ENCODE measurements around the gene DLG2.

Gene DLG2

DNA sequence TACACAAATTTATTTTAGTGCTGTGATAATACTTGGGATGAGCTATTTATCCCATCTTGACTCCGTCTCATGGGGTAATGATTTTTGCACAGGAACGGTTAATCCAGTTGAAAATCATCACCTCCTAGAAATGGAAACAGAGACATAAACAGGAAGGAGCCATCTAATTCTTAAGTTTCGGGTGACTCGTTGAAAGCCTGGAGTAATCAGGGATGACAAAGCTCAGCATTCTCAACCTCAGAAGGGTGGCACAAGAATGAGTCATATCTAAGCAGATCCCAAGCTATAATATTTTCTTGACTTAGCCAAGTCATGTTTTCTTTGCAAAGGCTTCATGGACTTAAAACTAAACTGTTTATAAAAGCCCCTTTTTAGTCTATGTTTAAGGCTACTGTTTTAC is 2060.2 kb downstream of the DLG2 start:
- H3K4me3 ChIP-seq (ENCODE audit: low read depth, low read length), result no peak overlapping the region
- DNase-seq (ENCODE audit: low read depth), result peak; percentile 58

DNA sequence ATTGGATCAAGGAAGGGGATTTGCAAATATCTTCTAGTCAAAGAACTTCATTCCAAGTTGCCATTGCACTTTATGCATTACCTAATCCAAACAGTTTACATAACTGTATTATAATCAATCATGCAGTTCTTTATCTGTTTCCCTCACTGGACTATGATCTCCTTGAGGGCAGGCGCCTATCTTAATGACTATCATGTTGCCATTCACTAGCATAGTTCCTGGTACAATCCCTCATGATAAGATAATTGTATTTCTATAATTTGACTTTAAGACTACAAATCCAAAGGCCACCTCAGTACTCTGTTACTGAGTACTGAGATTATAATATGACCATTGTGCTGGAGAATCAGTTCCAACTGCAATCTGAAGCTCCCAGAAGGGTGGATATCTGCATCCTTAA is 2062.3 kb downstream of the DLG2 start:
- DNase-seq (ENCODE audit: low read depth), result no peak
- no peak overlapping the region for H3K4me3 ChIP-seq (ENCODE audit: low read depth, low read length)

DNA sequence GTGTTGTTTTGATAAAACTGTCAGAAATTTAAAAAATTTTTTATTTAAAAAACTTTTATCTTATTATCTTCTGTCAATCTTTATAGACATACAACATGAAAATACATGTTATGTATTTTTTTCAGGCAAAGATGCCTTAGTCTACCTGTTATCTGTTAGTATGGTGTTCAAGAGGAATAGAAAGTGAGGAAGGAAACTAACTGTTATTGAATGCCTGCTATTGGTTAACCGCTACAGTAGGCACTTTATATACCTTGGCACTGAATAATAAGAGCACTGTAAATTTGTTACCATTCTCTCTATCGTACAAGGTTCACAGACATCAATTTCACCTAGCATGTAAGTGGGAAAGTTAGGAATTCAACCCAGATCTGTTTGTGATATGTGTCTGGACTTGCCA is 2068.9 kb downstream of the DLG2 start:
- no peak for DNase-seq (ENCODE audit: low read depth)
- H3K4me3 ChIP-seq (ENCODE audit: low read depth, low read length), result no peak overlapping the region

DNA sequence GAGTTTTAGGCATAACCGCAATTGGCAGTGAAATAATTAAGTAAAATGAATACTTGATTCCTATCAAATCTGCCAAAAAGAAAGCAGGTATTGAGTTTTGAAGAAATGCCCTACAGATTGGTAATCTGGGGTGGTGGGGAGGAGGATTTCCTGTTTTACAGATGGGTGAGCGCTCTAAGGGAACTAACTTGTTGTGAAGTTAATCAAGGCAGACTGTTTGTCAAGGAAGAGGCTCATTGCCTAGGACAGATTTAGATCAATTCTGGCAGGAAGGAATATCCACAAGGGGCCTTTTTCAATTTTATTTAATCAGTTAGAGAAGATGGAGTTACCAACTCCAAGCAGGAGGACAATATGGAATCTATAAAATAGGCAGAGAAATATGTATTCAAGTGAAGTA is 2069.5 kb downstream of the DLG2 start:
- DNase-seq (ENCODE audit: low read depth), result no peak
- H3K4me3 ChIP-seq (ENCODE audit: low read depth, low read length), result no peak overlapping the region

DNA sequence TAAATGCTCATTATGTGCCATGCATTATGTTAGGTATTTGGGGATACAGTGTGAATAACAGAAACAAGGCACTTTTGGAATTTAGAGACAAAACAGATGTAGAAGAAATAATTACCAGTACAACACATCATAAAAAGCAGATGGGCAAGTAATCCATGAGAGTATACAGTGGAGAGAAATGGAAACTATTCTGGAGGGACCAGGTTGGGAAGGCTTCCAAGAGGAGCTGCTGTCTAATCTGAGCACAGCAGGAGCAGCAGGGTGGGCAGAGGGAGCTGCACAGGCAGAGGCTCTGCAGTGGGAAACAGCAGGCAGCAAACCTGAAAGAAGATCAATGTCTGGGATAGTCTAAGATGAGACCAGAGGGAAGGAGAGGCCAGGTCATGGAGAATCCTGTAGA is 2072.3 kb downstream of the DLG2 start:
- DNase-seq (ENCODE audit: low read depth), result no peak
- no peak overlapping the region for H3K4me3 ChIP-seq (ENCODE audit: low read depth, low read length)

GRCh38 chr11:83549984-83550667 is 2077.0 kb downstream of the DLG2 start:
- H3K4me3 ChIP-seq (ENCODE audit: low read depth, low read length), result no peak overlapping the region
- DNase-seq (ENCODE audit: low read depth), result no peak

GRCh38 chr11:83546368-83546767 is 2080.8 kb downstream of the DLG2 start:
- H3K4me3 ChIP-seq (ENCODE audit: low read depth, low read length), result no peak overlapping the region
- no peak for DNase-seq (ENCODE audit: low read depth)

DNA sequence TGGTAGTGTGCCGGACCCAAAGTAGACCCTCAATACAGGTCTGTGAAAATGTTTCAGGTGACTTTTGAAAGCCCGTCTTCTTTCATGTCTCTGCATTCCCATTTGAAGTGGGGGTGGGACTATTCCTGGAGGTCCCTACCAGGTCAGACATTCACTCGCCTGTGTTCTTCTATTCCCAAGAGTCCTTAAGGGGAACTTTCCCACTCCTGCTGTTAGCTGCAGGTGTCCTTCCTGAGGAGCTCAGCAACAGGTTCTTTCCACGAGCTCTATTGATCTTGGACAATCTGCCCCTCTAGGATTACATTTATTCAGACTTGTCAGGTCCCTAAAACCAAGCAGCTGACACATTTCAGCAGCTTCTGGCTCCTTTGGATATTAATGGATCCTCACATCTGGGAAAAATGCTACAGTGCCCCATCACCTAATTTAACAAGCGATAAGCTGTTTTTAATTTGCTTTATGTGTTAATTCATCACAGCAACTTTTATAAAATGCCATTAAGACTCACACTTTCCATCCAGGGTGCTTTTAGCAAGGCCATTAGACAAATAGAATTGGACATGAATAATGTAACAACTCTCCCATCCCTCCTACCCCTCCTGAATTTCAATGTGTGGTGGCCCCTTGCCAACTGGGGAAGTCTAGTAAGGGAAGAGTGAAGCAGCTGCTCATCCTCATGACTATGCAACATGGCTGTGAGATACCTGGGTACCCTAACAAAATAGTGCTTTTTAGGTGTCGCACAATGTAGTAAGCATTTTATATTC is 2081.5 kb downstream of the DLG2 start:
- H3K4me3 ChIP-seq (ENCODE audit: low read depth, low read length), result no peak overlapping the region
- no peak for DNase-seq (ENCODE audit: low read depth)

GRCh38 chr11:83544846-83545245 is 2082.3 kb downstream of the DLG2 start:
- no peak overlapping the region for H3K4me3 ChIP-seq (ENCODE audit: low read depth, low read length)
- no peak for DNase-seq (ENCODE audit: low read depth)

GRCh38 chr11:83543706-83544439 is 2083.3 kb downstream of the DLG2 start:
- no peak for DNase-seq (ENCODE audit: low read depth)
- H3K4me3 ChIP-seq (ENCODE audit: low read depth, low read length), result no peak overlapping the region

GRCh38 chr11:83542861-83543260 is 2084.3 kb downstream of the DLG2 start:
- no peak overlapping the region for H3K4me3 ChIP-seq (ENCODE audit: low read depth, low read length)
- DNase-seq (ENCODE audit: low read depth), result no peak

- no peak overlapping the region for H3K4me3 ChIP-seq (ENCODE audit: low read depth, low read length)
- DNase-seq (ENCODE audit: low read depth), result no peak
Observed at GRCh38 chr11:83540728-83541127, 2086.4 kb downstream of the DLG2 start.

DNA sequence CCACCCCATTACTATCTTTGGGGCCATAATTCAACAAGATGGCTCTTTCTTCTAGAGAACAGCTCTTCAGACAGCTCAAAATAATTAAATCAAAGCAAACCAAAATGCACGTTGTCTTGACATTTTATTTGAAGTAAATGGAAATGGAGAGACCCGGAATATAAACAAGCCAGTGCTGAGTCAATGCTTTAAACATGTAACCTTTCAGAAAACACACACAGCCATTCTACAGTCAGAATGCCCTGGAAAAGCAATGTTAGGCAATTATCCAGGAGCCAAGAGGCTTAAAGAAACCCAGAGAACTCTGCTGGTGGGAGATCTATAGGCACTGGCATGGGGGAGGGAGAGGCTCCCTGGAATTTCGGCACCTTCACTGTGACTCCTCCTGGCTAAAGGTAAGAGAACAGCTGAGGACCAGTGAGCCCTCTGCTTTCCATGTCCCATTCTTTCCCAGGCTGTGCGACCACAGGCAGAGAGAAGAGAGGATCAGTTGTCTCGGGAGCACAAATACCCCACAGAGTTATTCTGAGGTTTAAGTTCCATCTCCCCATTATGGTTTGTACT is 2086.9 kb downstream of the DLG2 start:
- no peak overlapping the region for H3K4me3 ChIP-seq (ENCODE audit: low read depth, low read length)
- no peak for DNase-seq (ENCODE audit: low read depth)

GRCh38 chr11:83538286-83538685 is 2088.9 kb downstream of the DLG2 start:
- DNase-seq (ENCODE audit: low read depth), result no peak

DNA sequence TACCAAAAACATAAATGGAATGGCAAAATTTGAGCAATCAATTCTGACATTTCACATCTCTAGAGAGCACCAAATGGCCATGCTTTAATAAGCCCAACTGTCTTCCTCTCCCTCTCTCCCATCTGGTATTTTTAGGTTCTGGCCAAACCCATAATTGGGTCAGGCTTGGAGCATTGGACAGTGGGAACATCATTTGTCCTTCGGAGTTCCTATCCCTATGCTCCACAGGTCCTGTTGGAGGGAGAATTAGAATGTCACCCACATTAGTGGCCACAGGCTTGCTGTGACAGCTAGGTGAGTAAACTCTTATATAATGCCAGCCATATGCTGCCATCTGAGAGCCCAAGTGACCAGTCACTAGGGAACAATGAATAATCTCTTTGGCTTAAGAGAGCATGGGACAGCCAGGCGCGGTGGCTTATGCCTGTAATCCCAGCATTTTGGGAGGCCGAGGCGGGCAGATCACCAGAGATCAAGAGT is 2090.0 kb downstream of the DLG2 start:
- DNase-seq (ENCODE audit: low read depth), result no peak

More at GRCh38 chr11:83538286-83538685, 2088.9 kb downstream of the DLG2 start:
- no peak overlapping the region for H3K4me3 ChIP-seq (ENCODE audit: low read depth, low read length)

GRCh38 chr11:83533166-83533565 is 2094.0 kb downstream of the DLG2 start:
- no peak for DNase-seq (ENCODE audit: low read depth)
- H3K4me3 ChIP-seq (ENCODE audit: low read depth, low read length), result no peak overlapping the region

More for the DNA sequence above, 2090.0 kb downstream of the DLG2 start:
- no peak overlapping the region for H3K4me3 ChIP-seq (ENCODE audit: low read depth, low read length)

DNA sequence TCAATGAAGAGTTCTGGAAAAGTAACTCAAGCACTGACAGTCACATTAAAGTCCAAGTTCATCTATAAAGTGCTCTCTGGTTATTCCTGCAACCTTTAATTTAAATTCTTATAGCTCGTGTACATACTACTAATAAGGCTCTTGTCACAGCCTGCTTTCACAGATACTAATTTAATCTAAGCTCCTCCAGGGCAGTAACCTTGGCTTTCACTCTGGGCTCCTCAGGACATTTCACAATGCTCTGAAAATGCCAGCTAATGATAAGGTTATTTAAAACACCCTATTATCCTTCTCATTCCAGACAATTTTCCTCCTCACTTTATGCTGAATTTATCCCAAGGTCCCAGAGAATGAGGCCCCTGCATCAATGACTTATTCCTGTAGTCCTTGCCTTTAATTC is 2098.3 kb downstream of the DLG2 start:
- no peak for DNase-seq (ENCODE audit: low read depth)
- no peak overlapping the region for H3K4me3 ChIP-seq (ENCODE audit: low read depth, low read length)

GRCh38 chr11:83528225-83528624 is 2098.9 kb downstream of the DLG2 start:
- no peak for DNase-seq (ENCODE audit: low read depth)
- no peak overlapping the region for H3K4me3 ChIP-seq (ENCODE audit: low read depth, low read length)

DNA sequence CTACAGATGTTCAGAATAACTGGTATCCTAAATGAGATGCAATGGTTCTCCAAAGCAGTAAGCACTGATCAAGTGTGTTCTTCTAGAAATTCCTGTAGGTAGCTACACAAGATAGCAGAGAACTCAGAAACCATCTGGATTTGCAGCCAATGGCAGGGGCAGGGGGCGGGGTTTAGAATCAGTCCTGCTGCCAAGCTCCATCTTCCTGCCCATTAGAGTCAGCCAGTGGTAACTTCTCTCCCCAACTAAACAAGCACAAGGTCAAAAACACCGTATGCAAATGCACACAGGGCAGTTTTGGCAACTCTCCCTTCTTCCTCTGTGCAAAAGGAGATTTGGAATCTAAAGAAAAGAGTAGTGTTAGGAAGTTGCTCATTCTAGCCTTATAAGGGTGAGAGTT is 2103.5 kb downstream of the DLG2 start:
- H3K4me3 ChIP-seq (ENCODE audit: low read depth, low read length), result no peak overlapping the region
- no peak for DNase-seq (ENCODE audit: low read depth)

- H3K4me3 ChIP-seq (ENCODE audit: low read depth, low read length), result no peak overlapping the region
- no peak for DNase-seq (ENCODE audit: low read depth)
Observed at GRCh38 chr11:83522911-83523310, 2104.2 kb downstream of the DLG2 start.
